Large intestine (tissue), 3 donors: ENCODE data around the gene AZU1. TPM values are rescaled to one million over a fixed set of nuclear protein-coding genes. Genes with fewer than 3 reads are reported as not detected.
"Not testable (repeated sequence)": the region's sequence is repeated elsewhere in the genome, so short reads cannot be mapped to it uniquely, and the experiment has no call there.

ENCODE experiments used
- DNase-seq, 2 donors: peaks; one replicate each; pipeline versions ENCODE4 v3.0.0 to v3.0.0-alpha.2; 2013
- H3K27ac ChIP-seq: one replicate; pipeline ENCODE4 v1.5.1; 2013; ENCODE audit warnings: low read length
- H3K27me3 ChIP-seq: 2 replicates; pipeline ENCODE4 v1.6.1; 2013; ENCODE audit warnings: low read length; ENCODE audit not compliant: control insufficient read depth, insufficient read depth
- H3K36me3 ChIP-seq: 2 replicates; pipeline ENCODE4 v1.6.1; 2013; ENCODE audit warnings: low read length; ENCODE audit not compliant: control insufficient read depth, insufficient read depth
- H3K4me1 ChIP-seq: one replicate; pipeline ENCODE4 v1.6.1; 2013; ENCODE audit warnings: low read length; ENCODE audit not compliant: control insufficient read depth, insufficient read depth
- H3K4me3 ChIP-seq: one replicate; pipeline ENCODE4 v1.5.1; 2013; ENCODE audit warnings: low read length
- H3K9me3 ChIP-seq: one replicate; pipeline ENCODE4 v1.6.1; 2013; ENCODE audit warnings: mild to moderate bottlenecking, low read depth, low read length, moderate library complexity; ENCODE audit not compliant: control insufficient read depth
- WGBS: methylation state at CpG from one replicate; pipeline ENCODE4 v1.1.5; 2013; ENCODE audit warnings: low lambda C conversion rate; ENCODE audit not compliant: insufficient coverage; 5-methylcytosine and 5-hydroxymethylcytosine counted together
- polyA plus RNA-seq: library from polyadenylated mRNA; unstranded; fragments of 120-200 nt; gene quantifications from one replicate; pipeline ENCODE4 v1.2.1, GENCODE V29; 2013

The AZU1 gene
- polyA plus RNA-seq, 1 donor, result 0.33 TPM

- Histone ChIP-seq H3K4me1 (no peaks in the 10 kb centered on the region), H3K36me3 (peaks cover 55% of the 10 kb centered on the region), H3K27ac (no peak overlapping the region), H3K9me3 (no peaks in the 10 kb centered on the region), H3K4me3 (no peak overlapping the region), H3K27me3 (no peaks in the 10 kb centered on the region)
- no CpG with 5 or more reads among the region's 29 CpGs for WGBS
- no peak for DNase-seq
These were observed 49.2 kb downstream of the AZU1 start for GRCh38 chr19:876780-877314.

- H3K27ac ChIP-seq, DNase-seq, H3K4me1 ChIP-seq, H3K27me3 ChIP-seq, H3K4me3 ChIP-seq, H3K9me3 ChIP-seq: not testable (repeated sequence)
- no CpG with 5 or more reads among the region's 23 CpGs for WGBS
- H3K36me3 ChIP-seq, result peaks cover 62% of the 10 kb centered on the region
These were observed 50.5 kb downstream of the AZU1 start for GRCh38 chr19:877992-878660.

- H3K36me3 ChIP-seq, result peaks cover 62% of the 10 kb centered on the region
- 88% methylated on average over 3 of the region's 24 CpGs for WGBS
- not testable (repeated sequence) for H3K4me3 ChIP-seq
These were observed 51.3 kb downstream of the AZU1 start for GRCh38 chr19:878751-879561.

GRCh38 chr19:879711-880438 lies 52.2 kb downstream of the AZU1 start:
- no peaks in the 10 kb centered on the region for H3K4me1 ChIP-seq
- no peaks in the 10 kb centered on the region for H3K27me3 ChIP-seq
- no CpG with 5 or more reads among the region's 37 CpGs for WGBS
- DNase-seq, result no peak
- H3K4me3 ChIP-seq, result no peak overlapping the region
- no peak overlapping the region for H3K27ac ChIP-seq
- peaks cover 65% of the 10 kb centered on the region for H3K36me3 ChIP-seq
- no peaks in the 10 kb centered on the region for H3K9me3 ChIP-seq

More at GRCh38 chr19:878751-879561, 51.3 kb downstream of the AZU1 start:
- not testable (repeated sequence) for H3K27me3 ChIP-seq, H3K27ac ChIP-seq, H3K4me1 ChIP-seq, H3K9me3 ChIP-seq, DNase-seq

Other genes with a start within 250 kb of the AZU1 start
- gene HCN2, start 238.0 kb upstream of the AZU1 start, polyA plus RNA-seq, result 0.76 TPM
- 62.1 TPM for gene POLRMT, start 194.3 kb upstream of the AZU1 start, polyA plus RNA-seq
- gene FGF22, start 188.0 kb upstream of the AZU1 start, polyA plus RNA-seq, result 0.24 TPM
- 41.4 TPM for gene RNF126, start 164.6 kb upstream of the AZU1 start, polyA plus RNA-seq
- gene FSTL3, start 151.4 kb upstream of the AZU1 start, polyA plus RNA-seq, result 32.9 TPM
- gene PRSS57, start 132.4 kb upstream of the AZU1 start, polyA plus RNA-seq, result 1.1 TPM
- gene PALM, start 118.9 kb upstream of the AZU1 start, polyA plus RNA-seq, result 29.2 TPM
- gene MISP, start 76.7 kb upstream of the AZU1 start, polyA plus RNA-seq, result 200 TPM
- 240 TPM for gene PTBP1, start 30.4 kb upstream of the AZU1 start, polyA plus RNA-seq
- 5.2 TPM for gene PLPPR3, start 5.9 kb upstream of the AZU1 start, polyA plus RNA-seq
- 0.22 TPM for gene PRTN3, start 13.2 kb downstream of the AZU1 start, polyA plus RNA-seq
- 0.09 TPM for gene ELANE, start 24.5 kb downstream of the AZU1 start, polyA plus RNA-seq
- 6.1 TPM for gene CFD, start 31.8 kb downstream of the AZU1 start, polyA plus RNA-seq
- gene MED16, start 65.3 kb downstream of the AZU1 start, polyA plus RNA-seq, result 41.7 TPM
- gene RNU6-9, start 65.6 kb downstream of the AZU1 start, polyA plus RNA-seq, result not detected
- 44.0 TPM for gene R3HDM4, start 85.4 kb downstream of the AZU1 start, polyA plus RNA-seq
- gene KISS1R, start 89.5 kb downstream of the AZU1 start, polyA plus RNA-seq, result 0.33 TPM
- 187 TPM for gene ARID3A, start 98.2 kb downstream of the AZU1 start, polyA plus RNA-seq
- 33.7 TPM for gene WDR18, start 156.5 kb downstream of the AZU1 start, polyA plus RNA-seq
- gene GRIN3B, start 172.6 kb downstream of the AZU1 start, polyA plus RNA-seq, result 0.22 TPM
- 144 TPM for gene TMEM259, start 193.3 kb downstream of the AZU1 start, polyA plus RNA-seq
- gene RNU6-2, start 193.7 kb downstream of the AZU1 start, polyA plus RNA-seq, result not detected
- gene CNN2, start 198.8 kb downstream of the AZU1 start, polyA plus RNA-seq, result 31.5 TPM
- 5.7 TPM for gene ABCA7, start 212.3 kb downstream of the AZU1 start, polyA plus RNA-seq
- 14.0 TPM for gene ARHGAP45, start 239.3 kb downstream of the AZU1 start, polyA plus RNA-seq